Naive thymus-derived CD4-positive, alpha-beta T cell (primary cell): ENCODE results near the gene RAB3C. TPM values are rescaled to one million over a fixed set of nuclear protein-coding genes. Genes with fewer than 3 reads are reported as not detected.

ENCODE experiments used
- ATAC-seq: fragments of 150-1000 bp; cut with Tn5 transposase; 2 replicates; pipeline ENCODE4 v1.10.0; 2021; ENCODE audit warnings: mild to moderate bottlenecking, moderate library complexity
- CTCF ChIA-PET: fragments of 350-600 bp; sonication (Branson Sonifier 250); formaldehyde crosslinking; loops from one replicate; lab custom pipeline; 2021; ENCODE audit warnings: antibody characterized with exemption; lab: Charles Lee
- POLR2A ChIA-PET: fragments of 350-600 bp; sonication (Branson Sonifier 250); formaldehyde crosslinking; loops from one replicate; lab custom pipeline; 2021; ENCODE audit warnings: antibody characterized with exemption, inconsistent platforms; lab: Charles Lee
- DNase-seq, 9 donors: peaks; one replicate each; pipeline versions ENCODE4 v3.0.0 to v3.0.0-alpha.2; 2020 to 2022; ENCODE audit warnings: mixed read lengths in 1 of 9
- H3K27ac ChIP-seq: one replicate; pipeline ENCODE4 v1.7.0; 2013; ENCODE audit warnings: mild to moderate bottlenecking, low read depth, low read length, moderate library complexity
- H3K27me3 ChIP-seq, 2 donors: one replicate each; pipeline ENCODE4 v1.7.0; 2013; ENCODE audit warnings: low read length in 2 of 2, mild to moderate bottlenecking in 2 of 2, moderate library complexity in 2 of 2; ENCODE audit not compliant: control insufficient read depth in 2 of 2, insufficient read depth in 2 of 2
- H3K36me3 ChIP-seq, 3 experiments: 1 replicate in 2 of 3; 2 replicates in 1 of 3; pipeline ENCODE4 v1.7.0; 2013; ENCODE audit warnings: low read length in 3 of 3, mild to moderate bottlenecking in 3 of 3, moderate library complexity in 1 of 3; ENCODE audit not compliant: insufficient read depth in 3 of 3, control insufficient read depth in 2 of 3
- H3K4me1 ChIP-seq, 2 donors: one replicate each; pipeline ENCODE4 v1.7.0; 2013; ENCODE audit warnings: low read length in 2 of 2, mild to moderate bottlenecking in 2 of 2, moderate library complexity in 1 of 2; ENCODE audit not compliant: control insufficient read depth in 2 of 2, insufficient read depth in 2 of 2
- H3K4me3 ChIP-seq: 2 replicates; pipeline ENCODE4 v1.7.0; 2013; ENCODE audit warnings: mild to moderate bottlenecking, low read length
- H3K9me3 ChIP-seq, 3 experiments: 1 replicate in 2 of 3; 2 replicates in 1 of 3; pipeline ENCODE4 v1.7.0; 2013; ENCODE audit warnings: low read length in 3 of 3; ENCODE audit not compliant: control insufficient read depth in 2 of 3
- H3K27ac Mint-ChIP-seq, 9 donors: one replicate each; pipeline ENCODE4 v1.8.0; 2020 to 2022; ENCODE audit warnings: mixed read lengths in 9 of 9, mild to moderate bottlenecking in 8 of 9, moderate library complexity in 5 of 9, inconsistent platforms in 2 of 9
- H3K27me3 Mint-ChIP-seq, 5 donors: one replicate each; pipeline ENCODE4 v1.8.0; 2021 to 2022; ENCODE audit warnings: mixed read lengths in 5 of 5, mild to moderate bottlenecking in 1 of 5
- H3K36me3 Mint-ChIP-seq, 5 donors: one replicate each; pipeline ENCODE4 v1.8.0; 2020 to 2022; ENCODE audit warnings: mixed read lengths in 5 of 5, mild to moderate bottlenecking in 3 of 5, inconsistent platforms in 1 of 5
- H3K4me1 Mint-ChIP-seq, 7 donors: one replicate each; pipeline ENCODE4 v1.8.0; 2020 to 2022; ENCODE audit warnings: mixed read lengths in 7 of 7, mild to moderate bottlenecking in 3 of 7, inconsistent platforms in 1 of 7
- H3K4me3 Mint-ChIP-seq, 10 donors: one replicate each; pipeline ENCODE4 v1.8.0; 2020 to 2022; ENCODE audit warnings: mild to moderate bottlenecking in 10 of 10, mixed read lengths in 10 of 10, moderate library complexity in 6 of 10, inconsistent platforms in 2 of 10
- H3K9me3 Mint-ChIP-seq, 11 donors: one replicate each; pipeline ENCODE4 v1.8.0; 2020 to 2022; ENCODE audit warnings: mixed read lengths in 11 of 11, mild to moderate bottlenecking in 4 of 11, inconsistent platforms in 1 of 11, moderate library complexity in 1 of 11
- intact Hi-C, 2 donors: fragments of 100-400 bp; cut with micrococcal nuclease; formaldehyde crosslinking; loops; one replicate each; pipeline ENCODE4 v1.15.1; 2023
- polyA plus RNA-seq, 2 donors: library from polyadenylated mRNA; unstranded; fragments of 300-500 nt; fragmentation: Illumina TruSeq; gene quantifications; one replicate each; pipeline ENCODE4 v1.2.3, GENCODE V29; 2021
- total RNA-seq, 6 experiments: library from RNA in 5 of 6; stranded (reverse) in 5 of 6; gene quantifications; 1 replicate in 5 of 6; 2 replicates in 1 of 6; pipeline ENCODE4 v1.2.3 and lab custom pipeline; 2021 to 2026

The RAB3C gene
- total and polyA plus RNA-seq, 7 experiments from 2014 or later, result not detected

- Mint-ChIP-seq H3K4me3 (no peak overlapping the region), H3K27me3 (peaks cover 4 to 11% (median 7%) of the 10 kb centered on the region in 5 donors), H3K27ac (no peak overlapping the region), H3K4me1 (no peaks in the 10 kb centered on the region), H3K9me3 (peaks cover 0 to 16% (median 3%) of the 10 kb centered on the region in 11 donors), H3K36me3 (no peaks in the 10 kb centered on the region)
- ChIA-PET CTCF (no interaction called here), POLR2A (no interaction called here)
- DNase-seq (no peak), ATAC-seq (no peak)
- Histone ChIP-seq H3K4me1 (no peaks in the 10 kb centered on the region), H3K4me3 (no peak overlapping the region), H3K36me3 (no peaks in the 10 kb centered on the region), H3K27ac (no peak overlapping the region), H3K27me3 (no peaks in the 10 kb centered on the region), H3K9me3 (no peaks in the 10 kb centered on the region)
- intact Hi-C loops, result no loop called here
Observed at GRCh38 chr5:58715997-58716656, 133.3 kb downstream of the RAB3C start.

- H3K27ac Mint-ChIP-seq, result no peak overlapping the region
- no peaks in the 10 kb centered on the region for H3K4me1 Mint-ChIP-seq
- peaks cover 5 to 9% (median 6%) of the 10 kb centered on the region in 5 donors for H3K27me3 Mint-ChIP-seq
- Histone ChIP-seq H3K4me3 (no peak overlapping the region), H3K27ac (no peak overlapping the region), H3K27me3 (no peaks in the 10 kb centered on the region), H3K36me3 (no peaks in the 10 kb centered on the region), H3K9me3 (no peaks in the 10 kb centered on the region), H3K4me1 (no peaks in the 10 kb centered on the region)
- CTCF ChIA-PET, result no interaction called here
- H3K36me3 Mint-ChIP-seq, result no peaks in the 10 kb centered on the region
- DNase-seq (no peak), ATAC-seq (no peak)
- POLR2A ChIA-PET, result no interaction called here
- H3K4me3 Mint-ChIP-seq, result no peak overlapping the region
- intact Hi-C loops, result no loop called here
- peaks cover 0 to 16% (median 3%) of the 10 kb centered on the region in 11 donors for H3K9me3 Mint-ChIP-seq
Observed at GRCh38 chr5:58716713-58717112, 133.8 kb downstream of the RAB3C start.

GRCh38 chr5:58717303-58718007 lies 134.6 kb downstream of the RAB3C start:
- intact Hi-C loops, result no loop called here
- Mint-ChIP-seq H3K4me3 (no peak overlapping the region), H3K4me1 (no peaks in the 10 kb centered on the region), H3K27ac (no peak overlapping the region), H3K27me3 (peaks cover 4 to 12% (median 9%) of the 10 kb centered on the region in 5 donors), H3K9me3 (peaks cover 0 to 16% (median 3%) of the 10 kb centered on the region in 11 donors), H3K36me3 (no peaks in the 10 kb centered on the region)
- no peak overlapping the region for H3K4me3 ChIP-seq
- ChIA-PET CTCF (no interaction called here), POLR2A (no interaction called here)
- H3K27ac ChIP-seq, result no peak overlapping the region
- no peaks in the 10 kb centered on the region for H3K4me1 ChIP-seq
- DNase-seq (no peak), ATAC-seq (no peak)
- no peaks in the 10 kb centered on the region for H3K9me3 ChIP-seq
- no peaks in the 10 kb centered on the region for H3K36me3 ChIP-seq
- H3K27me3 ChIP-seq, result no peaks in the 10 kb centered on the region

- no peaks in the 10 kb centered on the region for H3K4me1 Mint-ChIP-seq
- H3K36me3 ChIP-seq, result no peaks in the 10 kb centered on the region
- H3K4me3 Mint-ChIP-seq, result no peak overlapping the region
- DNase-seq, result no peak
- ATAC-seq, result no peak
- POLR2A ChIA-PET, result no interaction called here
- no peaks in the 10 kb centered on the region for H3K9me3 ChIP-seq
- H3K4me3 ChIP-seq, result no peak overlapping the region
- CTCF ChIA-PET, result no interaction called here
- no peaks in the 10 kb centered on the region for H3K36me3 Mint-ChIP-seq
- intact Hi-C loops, result no loop called here
- no peak overlapping the region for H3K27ac Mint-ChIP-seq
- peaks cover 0 to 19% (median 3%) of the 10 kb centered on the region in 11 donors for H3K9me3 Mint-ChIP-seq
- H3K4me1 ChIP-seq, result no peaks in the 10 kb centered on the region
- H3K27me3 Mint-ChIP-seq, result peaks cover 5 to 13% (median 10%) of the 10 kb centered on the region in 5 donors
- no peak overlapping the region for H3K27ac ChIP-seq
- no peaks in the 10 kb centered on the region for H3K27me3 ChIP-seq
Observed at GRCh38 chr5:58718269-58718978, 135.5 kb downstream of the RAB3C start.

- ChIA-PET POLR2A (no interaction called here), CTCF (interaction anchor here (0.7 kb wide), 1 partner anchor 10 kb away, joined by 3 read pairs; no protein-coding TSS in a partner anchor)
- Mint-ChIP-seq H3K9me3 (peaks cover 0 to 14% (median 2%) of the 10 kb centered on the region in 11 donors), H3K4me1 (no peaks in the 10 kb centered on the region), H3K36me3 (no peaks in the 10 kb centered on the region), H3K27ac (no peak overlapping the region), H3K4me3 (no peak overlapping the region), H3K27me3 (peaks cover 5 to 13% (median 10%) of the 10 kb centered on the region in 5 donors)
- H3K27ac ChIP-seq, result no peak overlapping the region
- ATAC-seq, result no peak
- no peaks in the 10 kb centered on the region for H3K36me3 ChIP-seq
- H3K4me1 ChIP-seq, result no peaks in the 10 kb centered on the region
- DNase-seq, result no peak
- intact Hi-C loops, result no loop called here
- no peaks in the 10 kb centered on the region for H3K27me3 ChIP-seq
- H3K9me3 ChIP-seq, result peaks cover 0 to 7% (median 0%) of the 10 kb centered on the region in 3 experiments
- H3K4me3 ChIP-seq, result no peak overlapping the region
Observed at GRCh38 chr5:58722160-58722559, 139.3 kb downstream of the RAB3C start.

GRCh38 chr5:58724992-58725391 lies 142.1 kb downstream of the RAB3C start:
- Mint-ChIP-seq H3K27ac (no peak overlapping the region), H3K9me3 (peaks cover 0 to 14% (median 5%) of the 10 kb centered on the region in 11 donors), H3K4me1 (no peaks in the 10 kb centered on the region), H3K4me3 (no peak overlapping the region), H3K36me3 (no peaks in the 10 kb centered on the region), H3K27me3 (peaks cover 7 to 31% (median 11%) of the 10 kb centered on the region in 5 donors)
- no peak for DNase-seq
- Histone ChIP-seq H3K4me3 (no peak overlapping the region), H3K27ac (no peak overlapping the region), H3K27me3 (no peaks in the 10 kb centered on the region), H3K4me1 (no peaks in the 10 kb centered on the region), H3K9me3 (peaks cover 0 to 7% (median 0%) of the 10 kb centered on the region in 3 experiments), H3K36me3 (no peaks in the 10 kb centered on the region)
- POLR2A ChIA-PET, result no interaction called here
- no peak for ATAC-seq
- CTCF ChIA-PET, result no interaction called here
- intact Hi-C loops, result no loop called here
